ENCODE measurements around the gene ENTPD6. TPM values are rescaled to one million over a fixed set of nuclear protein-coding genes. Genes with fewer than 3 reads are reported as not detected.

Gene ENTPD6
- total and polyA plus RNA-seq, 2 experiments from 2014 or later, result 32.9 to 50.4 TPM

GRCh38 chr20:25212242-25212641 is 16.7 kb downstream of the ENTPD6 start:
- no peak for TF ChIP-seq EZH2 (IDR thresholded peaks at IDR 0.05; ENCODE audit: insufficient read depth, poor library complexity, severe bottlenecking)
- TF ChIP-seq EZH2phosphoT487 (IDR thresholded peaks at IDR 0.05; ENCODE audit: insufficient read depth, low read depth), result no peak
- no peak overlapping the region for H2AFZ ChIP-seq
- no peaks in the 10 kb centered on the region for H3K27me3 ChIP-seq (replicated peaks; ENCODE audit: insufficient read depth)
- no peak overlapping the region for H3K4me2 ChIP-seq (ENCODE audit: unreplicated experiment)
- H3K79me2 ChIP-seq (ENCODE audit: insufficient read depth), result peaks cover 21% of the 10 kb centered on the region; the same call in 1 of the 2 replicates
- H3K36me3 ChIP-seq (ENCODE audit: low read depth), result peaks cover 26% of the 10 kb centered on the region; the same call in 1 of the 2 replicates
- no peak overlapping the region for H3K4me3 ChIP-seq
- H3K9me2 ChIP-seq (ENCODE audit: insufficient read depth), result no peaks in the 10 kb centered on the region
- no peaks in the 10 kb centered on the region for H3F3A ChIP-seq (ENCODE audit: insufficient read depth)
- WGBS, 2 experiments (ENCODE audit: low coverage in 1 of 2, low lambda C conversion rate in 2 of 2, missing lambda C conversion rate in 2 of 2), result 89 to 90% methylated on average over 5 of the region's 5 CpGs
- no peaks in the 10 kb centered on the region for H3K9me3 ChIP-seq (ENCODE audit: low read depth)
- in situ Hi-C loops (cut with MboI), result no loop called here
- DNase-seq, result no peak
- H4K20me1 ChIP-seq (ENCODE audit: insufficient read depth), result no peaks in the 10 kb centered on the region
- no peak overlapping the region for H3K27ac ChIP-seq
- H3K4me1 ChIP-seq (ENCODE audit: insufficient read depth), result no peaks in the 10 kb centered on the region
- H3K9ac ChIP-seq, result no peak overlapping the region

- Histone ChIP-seq H3K9me2 (ENCODE audit: insufficient read depth) (no peaks in the 10 kb centered on the region), H3K27ac (no peak overlapping the region), H3K9ac (no peak overlapping the region), H3F3A (ENCODE audit: insufficient read depth) (no peaks in the 10 kb centered on the region), H3K4me1 (ENCODE audit: insufficient read depth) (no peaks in the 10 kb centered on the region), H3K4me2 (ENCODE audit: unreplicated experiment) (no peak overlapping the region), H4K20me1 (ENCODE audit: insufficient read depth) (no peaks in the 10 kb centered on the region), H3K4me3 (no peak overlapping the region), H3K27me3 (replicated peaks; ENCODE audit: insufficient read depth) (no peaks in the 10 kb centered on the region), H3K9me3 (ENCODE audit: low read depth) (no peaks in the 10 kb centered on the region), H3K79me2 (ENCODE audit: insufficient read depth) (peaks cover 9% of the 10 kb centered on the region; the same call in 1 of the 2 replicates), H3K36me3 (ENCODE audit: low read depth) (peaks cover 26% of the 10 kb centered on the region; the same call in 1 of the 2 replicates), H2AFZ (no peak overlapping the region)
- TF ChIP-seq EZH2phosphoT487 (IDR thresholded peaks at IDR 0.05; ENCODE audit: insufficient read depth, low read depth) (no peak), EZH2 (IDR thresholded peaks at IDR 0.05; ENCODE audit: insufficient read depth, poor library complexity, severe bottlenecking) (no peak)
- in situ Hi-C loops (cut with MboI), result no loop called here
- no peak for DNase-seq
- 94% methylated on average over 21 of the region's 21 CpGs for WGBS, 2 experiments (ENCODE audit: low coverage in 1 of 2, low lambda C conversion rate in 2 of 2, missing lambda C conversion rate in 2 of 2)
These were observed 18.3 kb downstream of the ENTPD6 start for GRCh38 chr20:25213566-25214425.

GRCh38 chr20:25214426-25214790 is 18.9 kb downstream of the ENTPD6 start:
- H4K20me1 ChIP-seq (ENCODE audit: insufficient read depth), result no peaks in the 10 kb centered on the region
- in situ Hi-C loops (cut with MboI), result no loop called here
- TF ChIP-seq EZH2 (IDR thresholded peaks at IDR 0.05; ENCODE audit: insufficient read depth, poor library complexity, severe bottlenecking) (no peak), EZH2phosphoT487 (IDR thresholded peaks at IDR 0.05; ENCODE audit: insufficient read depth, low read depth) (no peak)
- no peak overlapping the region for H3K4me3 ChIP-seq
- no peaks in the 10 kb centered on the region for H3K27me3 ChIP-seq (replicated peaks; ENCODE audit: insufficient read depth)
- no peaks in the 10 kb centered on the region for H3F3A ChIP-seq (ENCODE audit: insufficient read depth)
- no peaks in the 10 kb centered on the region for H3K9me2 ChIP-seq (ENCODE audit: insufficient read depth)
- H3K9me3 ChIP-seq (ENCODE audit: low read depth), result no peaks in the 10 kb centered on the region
- DNase-seq, result no peak
- WGBS, 2 experiments (ENCODE audit: low coverage in 1 of 2, low lambda C conversion rate in 2 of 2, missing lambda C conversion rate in 2 of 2), result 87% methylated on average over 7 of the region's 7 CpGs
- H3K4me1 ChIP-seq (ENCODE audit: insufficient read depth), result no peaks in the 10 kb centered on the region
- no peak overlapping the region for H3K4me2 ChIP-seq (ENCODE audit: unreplicated experiment)
- H2AFZ ChIP-seq, result no peak overlapping the region
- peaks cover 5% of the 10 kb centered on the region; the same call in 1 of the 2 replicates for H3K79me2 ChIP-seq (ENCODE audit: insufficient read depth)
- no peak overlapping the region for H3K9ac ChIP-seq
- H3K27ac ChIP-seq, result no peak overlapping the region
- H3K36me3 ChIP-seq (ENCODE audit: low read depth), result peaks cover 26% of the 10 kb centered on the region; the same call in 1 of the 2 replicates

DNA sequence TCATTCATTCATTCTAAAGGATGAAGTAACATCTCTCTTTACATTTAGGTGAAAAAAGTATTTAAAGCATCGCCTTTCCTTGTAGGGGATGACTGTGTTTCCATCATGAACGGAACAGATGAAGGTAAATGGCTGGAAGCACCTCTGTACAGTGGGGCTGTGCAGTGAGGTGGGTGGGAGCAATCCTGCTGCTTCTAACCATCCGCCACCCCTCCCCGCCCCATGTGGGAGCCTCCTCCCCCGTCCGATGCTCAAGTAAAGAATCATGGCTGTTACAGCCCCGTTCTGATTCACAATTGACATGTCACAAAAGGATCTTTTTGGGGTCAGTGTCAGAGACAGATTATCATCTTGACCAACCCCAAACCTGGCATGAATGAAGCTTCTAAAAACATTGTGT is 19.3 kb downstream of the ENTPD6 start:
- Histone ChIP-seq H4K20me1 (ENCODE audit: insufficient read depth) (no peaks in the 10 kb centered on the region), H2AFZ (no peak overlapping the region), H3K9me3 (ENCODE audit: low read depth) (no peaks in the 10 kb centered on the region), H3K4me3 (no peak overlapping the region), H3F3A (ENCODE audit: insufficient read depth) (no peaks in the 10 kb centered on the region), H3K27me3 (replicated peaks; ENCODE audit: insufficient read depth) (no peaks in the 10 kb centered on the region), H3K4me2 (ENCODE audit: unreplicated experiment) (no peak overlapping the region), H3K9ac (no peak overlapping the region), H3K79me2 (ENCODE audit: insufficient read depth) (0 out of 2 replicates have a peak, but pooled peaks cover under 1% of the 10 kb centered on the region), H3K36me3 (ENCODE audit: low read depth) (peaks cover 25% of the 10 kb centered on the region; the same call in 1 of the 2 replicates), H3K27ac (no peak overlapping the region), H3K4me1 (ENCODE audit: insufficient read depth) (no peaks in the 10 kb centered on the region), H3K9me2 (ENCODE audit: insufficient read depth) (no peaks in the 10 kb centered on the region)
- no peak for DNase-seq
- no peak for TF ChIP-seq EZH2 (IDR thresholded peaks at IDR 0.05; ENCODE audit: insufficient read depth, poor library complexity, severe bottlenecking)
- no peak for TF ChIP-seq EZH2phosphoT487 (IDR thresholded peaks at IDR 0.05; ENCODE audit: insufficient read depth, low read depth)
- WGBS, 2 experiments (ENCODE audit: low coverage in 1 of 2, low lambda C conversion rate in 2 of 2, missing lambda C conversion rate in 2 of 2), result 96 to 97% methylated on average over 7 of the region's 7 CpGs
- in situ Hi-C loops (cut with MboI), result no loop called here
